ENCODE results near the gene ARID2. TPM values are rescaled to one million over a fixed set of nuclear protein-coding genes. Genes with fewer than 3 reads are reported as not detected.
A peak's percentile ranks its signal among the peaks of the same experiment; 100 is the strongest.

The ARID2 gene
- polyA plus RNA-seq: 17.2 TPM
- long read RNA-seq, donor 1, partial matches to known transcripts: 15 of 20 reads
- long read RNA-seq, donor 1, other reads (novel, unspliced or antisense): 5 of 20 reads
- long read RNA-seq, donor 2: 0 reads
- long read RNA-seq, donor 3: 0 reads
- long read RNA-seq, donor 4: 0 reads
- long read RNA-seq, donor 5: 0 reads
- long read RNA-seq, donor 6, partial matches to known transcripts: 15 of 15 reads
- long read RNA-seq, donor 6, other reads (novel, unspliced or antisense): 0 of 15 reads
- long read RNA-seq, donor 7, partial matches to known transcripts: 19 of 20 reads
- long read RNA-seq, donor 7, other reads (novel, unspliced or antisense): 0 of 20 reads
- long read RNA-seq, donor 8, partial matches to known transcripts: 48 of 48 reads
- long read RNA-seq, donor 8, other reads (novel, unspliced or antisense): 0 of 48 reads
- long read RNA-seq, donor 9: 0 reads
- long read RNA-seq, donor 10: 0 reads
- long read RNA-seq, donor 11, full-length matches to known transcripts: 1 of 1 reads
- long read RNA-seq, donor 11, partial matches to known transcripts: 0 of 1 reads
- long read RNA-seq, donor 11, other reads (novel, unspliced or antisense): 0 of 1 reads

GRCh38 chr12:45729233-45730083, at the start of gene ARID2:
Gene ARID2, plus strand, starts transcription at chr12:45729706. Its CDS starts 131 bp downstream, at chr12:45729837.
- peak; percentile 51 to 85 for DNase-seq
- Histone ChIP-seq H3K4me3 (ENCODE audit: low read length) (peak within 1 kb of the TSS; percentile 94), H3K4me1 (ENCODE audit: control insufficient read depth, insufficient read depth, low read length) (no peaks in the 10 kb centered on the region), H3K36me3 (ENCODE audit: control insufficient read depth, insufficient read depth, low read length) (no peaks in the 10 kb centered on the region), H3K27ac (ENCODE audit: low read length) (peak within 1 kb of the TSS; percentile 100), H3K27me3 (ENCODE audit: control insufficient read depth, insufficient read depth, low read length) (no peaks in the 10 kb centered on the region), H3K9me3 (ENCODE audit: control insufficient read depth, low read depth, low read length) (no peaks in the 10 kb centered on the region)
- WGBS (ENCODE audit: insufficient coverage, low lambda C conversion rate): no CpG with 5 or more reads among the region's 88 CpGs

DNA sequence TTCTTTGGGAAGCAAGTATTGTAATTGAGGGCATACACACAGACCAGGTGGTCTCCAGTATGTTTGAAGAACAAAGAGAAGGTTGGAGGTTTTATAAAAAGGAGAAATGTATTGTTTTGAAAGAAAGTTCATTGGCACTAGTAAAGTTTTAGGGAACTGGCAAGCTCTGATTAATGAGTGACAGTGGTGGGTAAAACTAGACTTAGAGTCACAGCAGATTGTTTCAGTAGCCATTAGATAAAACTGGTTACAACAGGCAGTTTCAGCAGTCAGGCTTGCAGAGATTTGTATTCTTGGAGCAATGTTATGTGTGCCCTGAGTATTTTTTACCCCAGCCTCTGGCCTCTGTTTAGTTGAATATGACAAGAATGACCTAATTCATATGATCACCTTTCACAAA, 49.1 kb upstream of the ARID2 start:
- Histone ChIP-seq H3K4me1 (ENCODE audit: control insufficient read depth, insufficient read depth, low read length) (no peaks in the 10 kb centered on the region), H3K9me3 (ENCODE audit: control insufficient read depth, low read depth, low read length) (no peaks in the 10 kb centered on the region), H3K27ac (ENCODE audit: low read length) (no peak overlapping the region), H3K27me3 (ENCODE audit: control insufficient read depth, insufficient read depth, low read length) (no peaks in the 10 kb centered on the region), H3K36me3 (ENCODE audit: control insufficient read depth, insufficient read depth, low read length) (no peaks in the 10 kb centered on the region), H3K4me3 (ENCODE audit: low read length) (no peak overlapping the region)
- DNase-seq: no peak

DNA sequence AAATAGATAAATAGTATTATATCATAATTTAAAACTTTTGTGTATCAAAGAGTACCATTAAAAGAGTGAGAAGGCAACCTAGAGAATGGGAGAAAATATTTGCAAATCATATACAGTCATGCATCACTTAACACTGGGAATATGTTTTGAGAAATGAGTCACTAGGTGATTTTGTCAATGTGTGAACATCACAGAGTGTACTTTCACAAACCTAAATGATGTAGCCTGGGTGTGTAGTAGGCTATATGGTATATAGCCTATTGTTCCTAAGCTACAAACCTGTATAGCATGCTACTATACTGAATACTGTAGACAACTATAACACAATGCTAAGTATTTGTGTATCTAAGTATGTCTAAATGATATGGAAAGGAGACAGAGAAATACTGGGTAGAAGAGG, 48.0 kb upstream of the ARID2 start:
- H3K36me3 ChIP-seq (ENCODE audit: control insufficient read depth, insufficient read depth, low read length): no peaks in the 10 kb centered on the region
- H3K4me3 ChIP-seq (ENCODE audit: low read length): no peak overlapping the region
- DNase-seq: no peak
- H3K4me1 ChIP-seq (ENCODE audit: control insufficient read depth, insufficient read depth, low read length): no peaks in the 10 kb centered on the region
- no peaks in the 10 kb centered on the region for H3K9me3 ChIP-seq (ENCODE audit: control insufficient read depth, low read depth, low read length)
- no peaks in the 10 kb centered on the region for H3K27me3 ChIP-seq (ENCODE audit: control insufficient read depth, insufficient read depth, low read length)
- H3K27ac ChIP-seq (ENCODE audit: low read length): no peak overlapping the region

- H3K36me3 ChIP-seq (ENCODE audit: control insufficient read depth, insufficient read depth, low read length): no peaks in the 10 kb centered on the region
- no peaks in the 10 kb centered on the region for H3K9me3 ChIP-seq (ENCODE audit: control insufficient read depth, low read depth, low read length)
- no peak for DNase-seq
- WGBS (ENCODE audit: insufficient coverage, low lambda C conversion rate): no CpG with 5 or more reads among the region's 1 CpG
- H3K4me3 ChIP-seq (ENCODE audit: low read length): no peak overlapping the region
- no peaks in the 10 kb centered on the region for H3K27me3 ChIP-seq (ENCODE audit: control insufficient read depth, insufficient read depth, low read length)
- H3K4me1 ChIP-seq (ENCODE audit: control insufficient read depth, insufficient read depth, low read length): no peaks in the 10 kb centered on the region
- no peak overlapping the region for H3K27ac ChIP-seq (ENCODE audit: low read length)
Observed at GRCh38 chr12:45685680-45686079, 43.8 kb upstream of the ARID2 start.

DNA sequence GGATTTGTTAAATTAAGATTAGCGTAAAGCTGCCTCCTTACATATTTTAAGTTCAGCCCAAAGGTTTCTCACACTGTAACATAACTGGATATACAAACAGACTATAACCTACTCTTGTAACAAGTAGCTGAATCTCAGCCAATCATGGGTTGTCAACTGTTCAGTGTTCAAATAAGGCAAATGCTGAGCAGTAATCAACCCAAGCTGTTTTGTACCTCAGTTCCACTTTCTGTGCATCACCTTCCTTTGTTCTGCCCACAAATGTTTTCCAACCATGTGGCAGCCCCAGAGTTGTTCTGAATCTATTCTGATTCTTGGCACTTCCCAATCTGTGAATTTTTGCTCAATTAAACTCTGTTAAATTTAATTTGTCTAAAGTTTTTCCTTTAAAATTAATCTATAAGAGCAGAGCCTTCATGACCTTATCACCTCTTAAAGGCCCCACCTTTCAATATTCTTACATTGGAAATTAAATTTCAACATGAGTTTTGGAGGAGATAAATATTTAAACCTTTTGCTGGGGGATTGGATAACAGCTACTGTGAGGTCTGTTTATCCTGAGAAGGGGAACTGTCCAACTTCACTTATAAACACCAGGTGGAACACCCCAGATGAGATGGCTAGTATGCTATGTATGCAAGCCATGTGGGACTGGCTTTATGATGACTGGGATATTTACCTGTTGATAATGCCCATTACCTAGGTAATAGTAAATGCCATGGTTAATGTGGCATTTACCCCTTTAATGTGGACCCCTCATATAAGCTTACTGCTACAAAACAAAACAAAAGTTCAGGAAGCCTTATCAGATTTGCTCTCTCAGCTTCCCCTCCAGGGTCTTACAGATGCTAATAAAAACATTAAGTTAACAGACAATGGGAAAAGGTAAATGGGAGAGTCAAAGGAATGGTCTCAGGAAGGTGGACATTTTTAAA, 42.2 kb upstream of the ARID2 start:
- Histone ChIP-seq H3K27me3 (ENCODE audit: control insufficient read depth, insufficient read depth, low read length) (no peaks in the 10 kb centered on the region), H3K27ac (ENCODE audit: low read length) (no peak overlapping the region), H3K4me1 (ENCODE audit: control insufficient read depth, insufficient read depth, low read length) (no peaks in the 10 kb centered on the region), H3K4me3 (ENCODE audit: low read length) (no peak overlapping the region), H3K36me3 (ENCODE audit: control insufficient read depth, insufficient read depth, low read length) (no peaks in the 10 kb centered on the region), H3K9me3 (ENCODE audit: control insufficient read depth, low read depth, low read length) (no peaks in the 10 kb centered on the region)
- no peak for DNase-seq
- no CpG with 5 or more reads among the region's 1 CpG for WGBS (ENCODE audit: insufficient coverage, low lambda C conversion rate)

- Histone ChIP-seq H3K4me1 (ENCODE audit: control insufficient read depth, insufficient read depth, low read length) (no peaks in the 10 kb centered on the region), H3K9me3 (ENCODE audit: control insufficient read depth, low read depth, low read length) (no peaks in the 10 kb centered on the region), H3K27ac (ENCODE audit: low read length) (no peak overlapping the region), H3K36me3 (ENCODE audit: control insufficient read depth, insufficient read depth, low read length) (no peaks in the 10 kb centered on the region), H3K27me3 (ENCODE audit: control insufficient read depth, insufficient read depth, low read length) (no peaks in the 10 kb centered on the region), H3K4me3 (ENCODE audit: low read length) (no peak overlapping the region)
- DNase-seq: no peak
Observed at GRCh38 chr12:45688183-45688582, 41.3 kb upstream of the ARID2 start.

DNA sequence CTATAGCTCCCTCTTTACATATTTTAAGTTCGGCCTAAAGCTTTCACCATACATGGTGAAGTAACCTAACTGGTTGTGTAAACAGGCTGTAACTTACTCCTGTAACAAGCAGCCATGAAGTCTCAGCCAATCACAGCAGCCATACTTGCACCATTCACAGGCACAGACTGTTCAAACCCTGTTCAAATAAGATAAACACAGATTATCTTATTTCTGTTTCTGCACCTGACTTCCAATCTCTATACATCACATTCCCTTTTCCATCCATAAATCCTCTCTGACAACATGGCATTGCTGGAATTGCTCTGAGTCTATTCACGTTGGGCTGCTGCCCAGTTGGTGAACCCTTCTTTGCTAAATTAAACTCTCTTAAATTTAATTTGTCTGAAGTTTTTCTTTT, 34.5 kb upstream of the ARID2 start:
- Histone ChIP-seq H3K4me1 (ENCODE audit: control insufficient read depth, insufficient read depth, low read length) (no peaks in the 10 kb centered on the region), H3K36me3 (ENCODE audit: control insufficient read depth, insufficient read depth, low read length) (no peaks in the 10 kb centered on the region), H3K9me3 (ENCODE audit: control insufficient read depth, low read depth, low read length) (peaks cover 12% of the 10 kb centered on the region), H3K27me3 (ENCODE audit: control insufficient read depth, insufficient read depth, low read length) (no peaks in the 10 kb centered on the region), H3K27ac (ENCODE audit: low read length) (no peak overlapping the region), H3K4me3 (ENCODE audit: low read length) (no peak overlapping the region)
- 37% methylated on average over 2 of the region's 2 CpGs for WGBS (ENCODE audit: insufficient coverage, low lambda C conversion rate)
- no peak for DNase-seq

GRCh38 chr12:45695606-45696005, 33.9 kb upstream of the ARID2 start:
- Histone ChIP-seq H3K4me3 (ENCODE audit: low read length) (no peak overlapping the region), H3K4me1 (ENCODE audit: control insufficient read depth, insufficient read depth, low read length) (no peaks in the 10 kb centered on the region), H3K27me3 (ENCODE audit: control insufficient read depth, insufficient read depth, low read length) (no peaks in the 10 kb centered on the region), H3K9me3 (ENCODE audit: control insufficient read depth, low read depth, low read length) (peaks cover 12% of the 10 kb centered on the region), H3K27ac (ENCODE audit: low read length) (no peak overlapping the region), H3K36me3 (ENCODE audit: control insufficient read depth, insufficient read depth, low read length) (no peaks in the 10 kb centered on the region)
- DNase-seq: no peak

- Histone ChIP-seq H3K27ac (ENCODE audit: low read length) (no peak overlapping the region), H3K4me1 (ENCODE audit: control insufficient read depth, insufficient read depth, low read length) (no peaks in the 10 kb centered on the region), H3K4me3 (ENCODE audit: low read length) (no peak overlapping the region), H3K36me3 (ENCODE audit: control insufficient read depth, insufficient read depth, low read length) (no peaks in the 10 kb centered on the region), H3K9me3 (ENCODE audit: control insufficient read depth, low read depth, low read length) (peaks cover 13% of the 10 kb centered on the region), H3K27me3 (ENCODE audit: control insufficient read depth, insufficient read depth, low read length) (no peaks in the 10 kb centered on the region)
- WGBS (ENCODE audit: insufficient coverage, low lambda C conversion rate): no CpG with 5 or more reads among the region's 7 CpGs
- no peak for DNase-seq
Observed at GRCh38 chr12:45696049-45696448, 33.5 kb upstream of the ARID2 start.

GRCh38 chr12:45697371-45697770, 32.1 kb upstream of the ARID2 start:
- H3K4me1 ChIP-seq (ENCODE audit: control insufficient read depth, insufficient read depth, low read length): no peaks in the 10 kb centered on the region
- no CpG with 5 or more reads among the region's 6 CpGs for WGBS (ENCODE audit: insufficient coverage, low lambda C conversion rate)

More at GRCh38 chr12:45697371-45697770, 32.1 kb upstream of the ARID2 start:
- Histone ChIP-seq H3K36me3 (ENCODE audit: control insufficient read depth, insufficient read depth, low read length) (no peaks in the 10 kb centered on the region), H3K4me3 (ENCODE audit: low read length) (no peak overlapping the region), H3K9me3 (ENCODE audit: control insufficient read depth, low read depth, low read length) (peaks cover 18% of the 10 kb centered on the region), H3K27ac (ENCODE audit: low read length) (no peak overlapping the region), H3K27me3 (ENCODE audit: control insufficient read depth, insufficient read depth, low read length) (no peaks in the 10 kb centered on the region)
- no peak for DNase-seq

All from large intestine (tissue), 12 donors.